ENCODE results near the gene PPA1. TPM values are rescaled to one million over a fixed set of nuclear protein-coding genes. Genes with fewer than 3 reads are reported as not detected.

The PPA1 gene
- polyA plus RNA-seq, 1 donor from 2014 or later, result 402 TPM

DNA sequence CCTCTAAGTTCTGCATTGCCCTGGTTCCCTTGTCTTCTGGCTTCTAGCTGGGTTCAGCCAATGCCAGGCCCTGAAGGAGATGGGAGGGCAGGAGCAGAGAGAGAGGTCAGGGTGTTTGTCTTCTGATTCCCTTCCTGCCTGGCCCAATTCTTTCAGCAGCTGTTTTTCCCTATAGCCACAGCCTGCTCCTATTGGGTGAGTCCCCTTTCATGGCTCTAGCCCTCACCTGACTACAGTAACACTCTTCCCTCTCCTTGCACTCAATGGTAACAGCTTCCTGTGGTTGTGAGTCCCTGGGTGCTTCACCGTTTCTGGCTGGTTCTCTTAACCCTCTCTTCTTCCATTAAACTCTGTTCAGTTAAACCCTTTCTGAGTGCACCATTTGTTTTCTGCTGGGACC, 33.5 kb upstream of the PPA1 start:
- TF ChIP-seq REST (IDR thresholded peaks at IDR 0.05; ENCODE audit: borderline replicate concordance) (no peak), MXI1 (conservative IDR thresholded peaks at IDR 0.05; ENCODE audit: poor library complexity, severe bottlenecking) (no peak), RAD21 (conservative IDR thresholded peaks at IDR 0.05) (no peak)
- no peak overlapping the region for H3K27ac ChIP-seq (ENCODE audit: low read length)
- no peak overlapping the region for H3K9ac ChIP-seq (ENCODE audit: low read length)
- H3K4me3 ChIP-seq (ENCODE audit: low read length), result no peak overlapping the region
- H3F3A ChIP-seq (ENCODE audit: insufficient read depth, low read length, poor library complexity, severe bottlenecking), result no peaks in the 10 kb centered on the region
- H4K20me1 ChIP-seq (ENCODE audit: insufficient read depth), result no peaks in the 10 kb centered on the region
- H3K27me3 ChIP-seq (ENCODE audit: insufficient read depth, low read depth, low read length), result no peaks in the 10 kb centered on the region
- no peaks in the 10 kb centered on the region for H3K36me3 ChIP-seq (ENCODE audit: insufficient read depth, low read length)
- no peaks in the 10 kb centered on the region for H3K9me2 ChIP-seq (ENCODE audit: insufficient read depth, low read length)
- no peaks in the 10 kb centered on the region for H3K9me3 ChIP-seq (ENCODE audit: low read length)
- no peaks in the 10 kb centered on the region for H3K79me2 ChIP-seq (replicated peaks; ENCODE audit: insufficient read depth, low read length)
- no peak overlapping the region for H3K4me2 ChIP-seq (ENCODE audit: low read length)
- no peak overlapping the region for H2AFZ ChIP-seq (ENCODE audit: low read depth, low read length)

GRCh38 chr10:70266056-70266455, 32.8 kb upstream of the PPA1 start:
- Histone ChIP-seq H3K9ac (ENCODE audit: low read length) (no peak overlapping the region), H3K36me3 (ENCODE audit: insufficient read depth, low read length) (no peaks in the 10 kb centered on the region), H3K27me3 (ENCODE audit: insufficient read depth, low read depth, low read length) (no peaks in the 10 kb centered on the region), H3K4me2 (ENCODE audit: low read length) (no peak overlapping the region), H3K9me3 (ENCODE audit: low read length) (no peaks in the 10 kb centered on the region), H3K4me3 (ENCODE audit: low read length) (no peak overlapping the region), H3K9me2 (ENCODE audit: insufficient read depth, low read length) (no peaks in the 10 kb centered on the region), H4K20me1 (ENCODE audit: insufficient read depth) (no peaks in the 10 kb centered on the region), H3K79me2 (replicated peaks; ENCODE audit: insufficient read depth, low read length) (no peaks in the 10 kb centered on the region), H3K27ac (ENCODE audit: low read length) (no peak overlapping the region), H2AFZ (ENCODE audit: low read depth, low read length) (no peak overlapping the region), H3F3A (ENCODE audit: insufficient read depth, low read length, poor library complexity, severe bottlenecking) (no peaks in the 10 kb centered on the region)
- no peak for TF ChIP-seq RAD21 (conservative IDR thresholded peaks at IDR 0.05)
- TF ChIP-seq EP300 (conservative IDR thresholded peaks at IDR 0.05; ENCODE audit: poor library complexity, severe bottlenecking), result no peak
- no peak for TF ChIP-seq EZH2 (IDR thresholded peaks at IDR 0.05; ENCODE audit: borderline replicate concordance, insufficient read depth, low read length, poor library complexity, severe bottlenecking)
- no peak for TF ChIP-seq REST (IDR thresholded peaks at IDR 0.05; ENCODE audit: borderline replicate concordance)
- TF ChIP-seq MXI1 (conservative IDR thresholded peaks at IDR 0.05; ENCODE audit: poor library complexity, severe bottlenecking), result no peak
- no peak for TF ChIP-seq CTCF (IDR thresholded peaks at IDR 0.05; ENCODE audit: poor library complexity, severe bottlenecking)

Data from neural cell (in vitro differentiated cells).